HepG2 (cell line): ENCODE measurements around the gene LRR1. TPM values are rescaled to one million over a fixed set of nuclear protein-coding genes. Genes with fewer than 3 reads are reported as not detected.
A peak's percentile ranks its signal among the peaks of the same experiment; 100 is the strongest.

Experiments used
- CEBPZ ChIP-seq: IDR thresholded peaks from 2 replicates; pipeline ENCODE4 v1.6.1; 2012; ENCODE audit warnings: low read length, improper control_type of control experiment
- HINFP ChIP-seq: sonication (generic); formaldehyde crosslinking; IDR thresholded peaks from 2 replicates; pipeline ENCODE4 v1.4.0; 2020; ENCODE audit warnings: low read depth, mild to moderate bottlenecking, missing genetic modification reagents
- NFKB2 ChIP-seq: sonication (generic); formaldehyde crosslinking; IDR thresholded peaks from 2 replicates; pipeline ENCODE4 v1.4.0; 2020; ENCODE audit warnings: missing genetic modification reagents, borderline replicate concordance
- ZBTB10 ChIP-seq: sonication (generic); formaldehyde crosslinking; IDR thresholded peaks from 2 replicates; pipeline ENCODE4 v1.4.0; 2020; ENCODE audit warnings: missing genetic modification reagents, borderline replicate concordance
- ZBTB20 ChIP-seq: sonication (generic); formaldehyde crosslinking; IDR thresholded peaks from 2 replicates; pipeline ENCODE4 v1.8.1; 2023; ENCODE audit warnings: missing genetic modification reagents, low read depth, mild to moderate bottlenecking, borderline replicate concordance
- ZNF142 ChIP-seq: sonication (generic); formaldehyde crosslinking; IDR thresholded peaks from 2 replicates; pipeline ENCODE4 v1.4.0; 2020; ENCODE audit warnings: missing genetic modification reagents
- ZNF234 ChIP-seq: sonication (generic); formaldehyde crosslinking; conservative IDR thresholded peaks from 2 replicates; pipeline ENCODE4 v1.5.1; 2020; ENCODE audit warnings: mild to moderate bottlenecking, missing genetic modification reagents
- polyA plus RNA-seq, 8 experiments: library from polyadenylated mRNA; depleted of rRNA in 3 of 8; stranded (reverse) in 7 of 8; unstranded in 1 of 8; fragments of >200 nt; fragmentation: Illumina TruSeq in 4 of 8; extraction: Trizol in 4 of 8; gene quantifications; 2 replicates each; pipeline versions ENCODE4 v1.2.1 to v1.2.3, GENCODE V29; 2011 to 2016; ENCODE audit warnings: low read depth in 4 of 8, missing spikeins in 1 of 8, mixed read lengths in 1 of 8; ENCODE audit not compliant: insufficient read depth in 1 of 8
- total RNA-seq, 5 experiments: library from RNA; depleted of rRNA; stranded (reverse); fragments of >200 nt; fragmentation: Illumina TruSeq; extraction: Trizol; gene quantifications; 2 replicates each; pipeline ENCODE4 v1.2.3, GENCODE V29; 2016; ENCODE audit warnings: low read depth in 1 of 5

Gene LRR1
- total and polyA plus RNA-seq, 2 of the 13 experiments (the other 11 are each of a cell fraction or from before 2014, with no cell fraction given), result 7.0 to 36.2 TPM

- no peak for TF ChIP-seq ZNF142 (CRISPR knock-in tag)
- TF ChIP-seq ZNF234, result no peak; the same call in none of the 2 replicates
- no peak for TF ChIP-seq ZBTB10 (CRISPR knock-in tag)
- TF ChIP-seq NFKB2 (CRISPR knock-in tag), result 0 out of 2 replicates have a peak, but pooled peaks have one; percentile 9
- TF ChIP-seq HINFP (CRISPR knock-in tag), result peak; percentile 67; the same call in 1 of the 2 replicates
- no peak for TF ChIP-seq CEBPZ
- no peak for TF ChIP-seq ZBTB20 (CRISPR knock-in tag)
Measured at GRCh38 chr14:49634547-49635334, 36.0 kb downstream of the LRR1 start, which contains the start of gene DNAAF2 (continued).
